H1 (cell line): Measurements from ENCODE around the gene ERG28. TPM values are rescaled to one million over a fixed set of nuclear protein-coding genes. Genes with fewer than 3 reads are reported as not detected.

ENCODE experiments used
- CTCF ChIA-PET: fragments of 300-600 bp; sonication (Branson Sonifier 250); formaldehyde crosslinking; loops from one replicate; lab custom pipeline; 2021; ENCODE audit not compliant: partially characterized antibody; lab: Charles Lee
- POLR2A ChIA-PET: fragments of 300-600 bp; sonication (Branson Sonifier 250); formaldehyde crosslinking; loops from one replicate; lab custom pipeline; 2021; ENCODE audit warnings: inconsistent platforms; ENCODE audit not compliant: partially characterized antibody; lab: Charles Lee
- DNase-seq, 2 experiments: peaks; one replicate each; pipeline versions ENCODE4 v3.0.0 to v3.0.0-alpha.2; 2010 to 2022; ENCODE audit warnings: low spot score in 2 of 2, low read depth in 1 of 2, mixed read lengths in 1 of 2
- FAIRE-seq: peaks from 2 replicates; lab custom pipeline; 2011; peaks lifted over from hg19 to GRCh38; lab: Jason Lieb, UNC
- H2AFZ ChIP-seq: 2 replicates; pipeline ENCODE4 v1.8.1; 2012; ENCODE audit warnings: low read length, inconsistent platforms
- H2AK5ac ChIP-seq: 2 replicates; pipeline ENCODE4 v1.6.1; 2013; ENCODE audit warnings: low read depth, low read length
- H2BK120ac ChIP-seq: replicated peaks from 2 replicates; pipeline ENCODE3; 2013; ENCODE audit warnings: low read depth, low read length, inconsistent platforms
- H2BK12ac ChIP-seq: 2 replicates; pipeline ENCODE4 v1.6.1; 2013; ENCODE audit warnings: low read depth, low read length
- H2BK15ac ChIP-seq: 2 replicates; pipeline ENCODE4 v1.6.1; 2013; ENCODE audit warnings: low read length
- H2BK20ac ChIP-seq: 2 replicates; pipeline ENCODE4 v1.6.1; 2013; ENCODE audit warnings: low read length
- H2BK5ac ChIP-seq: 2 replicates; pipeline ENCODE4 v1.6.1; 2013; ENCODE audit warnings: low read depth, low read length
- H3K14ac ChIP-seq: 2 replicates; pipeline ENCODE4 v1.6.1; 2013; ENCODE audit warnings: inconsistent platforms; ENCODE audit not compliant: insufficient read length
- H3K18ac ChIP-seq: 2 replicates; pipeline ENCODE4 v1.6.1; 2013; ENCODE audit warnings: low read length; ENCODE audit errors: extremely low read depth
- H3K23ac ChIP-seq: 2 replicates; pipeline ENCODE4 v1.6.1; 2013; ENCODE audit warnings: inconsistent platforms; ENCODE audit not compliant: insufficient read length
- H3K23me2 ChIP-seq: 2 replicates; pipeline ENCODE4 v1.6.1; 2013; ENCODE audit warnings: low read depth, low read length
- H3K27ac ChIP-seq: 2 replicates; pipeline ENCODE4 v1.6.1; 2011; ENCODE audit warnings: low read depth, low read length, inconsistent platforms
- H3K27me3 ChIP-seq, 4 experiments: replicated peaks in 1 of 4; 1 replicate in 1 of 4; 2 replicates in 3 of 4; pipeline versions ENCODE4 v1.6.1 to v1.8.1; 2011 to 2013; ENCODE audit warnings: low read length in 3 of 4, mild to moderate bottlenecking in 3 of 4, inconsistent platforms in 2 of 4, mixed read lengths in 2 of 4, moderate library complexity in 1 of 4; ENCODE audit not compliant: control insufficient read depth in 3 of 4, insufficient read depth in 3 of 4; ENCODE audit errors: extremely low read depth in 1 of 4
- H3K36me3 ChIP-seq, 4 experiments: 2 replicates each; pipeline versions ENCODE4 v1.6.1 to v1.8.1; 2011 to 2013; ENCODE audit warnings: mild to moderate bottlenecking in 4 of 4, low read length in 3 of 4, moderate library complexity in 2 of 4, control low read depth in 1 of 4, inconsistent platforms in 1 of 4; ENCODE audit not compliant: insufficient read depth in 4 of 4, control insufficient read depth in 2 of 4
- H3K4ac ChIP-seq: replicated peaks from 2 replicates; pipeline ENCODE3; 2013; ENCODE audit warnings: low read length, low read depth, mixed read lengths, inconsistent platforms; ENCODE audit not compliant: insufficient read length
- H3K4me1 ChIP-seq, 4 experiments: replicated peaks in 1 of 4; 1 replicate in 1 of 4; 2 replicates in 3 of 4; pipeline versions ENCODE4 v1.6.1 to v1.8.1; 2011 to 2013; ENCODE audit warnings: low read length in 3 of 4, inconsistent platforms in 2 of 4, mixed read lengths in 1 of 4; ENCODE audit not compliant: insufficient read depth in 4 of 4, control insufficient read depth in 3 of 4
- H3K4me2 ChIP-seq, 2 experiments: 2 replicates each; pipeline versions ENCODE4 v1.6.1 to v1.8.1; 2011 to 2013; ENCODE audit warnings: low read depth in 2 of 2, low read length in 2 of 2, control low read depth in 1 of 2, inconsistent platforms in 1 of 2, mild to moderate bottlenecking in 1 of 2; ENCODE audit not compliant: insufficient read depth in 1 of 2
- H3K4me3 ChIP-seq, 4 experiments: fragments of 200-600, 300-600 bp in 1 of 4; sonication (generic), shearing (Covaris generic), sonication (Bioruptor Twin) in 1 of 4; 2 replicates each; pipeline versions ENCODE4 v1.5.1 to v1.8.1; 2011 to 2016; ENCODE audit warnings: low read length in 4 of 4, low read depth in 3 of 4, control low read depth in 2 of 4, inconsistent platforms in 2 of 4, mild to moderate bottlenecking in 2 of 4, mixed read lengths in 1 of 4, moderate library complexity in 1 of 4; ENCODE audit not compliant: insufficient read depth in 2 of 4; ENCODE audit errors: extremely low read depth in 1 of 4
- H3K56ac ChIP-seq: replicated peaks from 2 replicates; pipeline ENCODE3; 2013; ENCODE audit warnings: low read depth, mild to moderate bottlenecking, mixed read lengths, low read length, inconsistent platforms; ENCODE audit not compliant: insufficient read length
- H3K79me1 ChIP-seq: 2 replicates; pipeline ENCODE4 v1.6.1; 2013; ENCODE audit warnings: low read depth, low read length, control low read depth
- H3K79me2 ChIP-seq, 2 experiments: 2 replicates each; pipeline versions ENCODE4 v1.6.1 to v1.8.1; 2012 to 2013; ENCODE audit warnings: low read length in 2 of 2, mild to moderate bottlenecking in 2 of 2, inconsistent platforms in 1 of 2; ENCODE audit not compliant: insufficient read depth in 2 of 2, control insufficient read depth in 1 of 2
- H3K9ac ChIP-seq, 4 experiments: replicated peaks in 1 of 4; 1 replicate in 1 of 4; 2 replicates in 3 of 4; pipeline versions ENCODE4 v1.6.1 to v1.8.1; 2011 to 2013; ENCODE audit warnings: low read depth in 3 of 4, low read length in 3 of 4, control low read depth in 2 of 4, mild to moderate bottlenecking in 2 of 4, moderate library complexity in 2 of 4, inconsistent platforms in 1 of 4; ENCODE audit errors: extremely low read depth in 1 of 4
- H3K9me3 ChIP-seq, 2 experiments: 2 replicates each; pipeline versions ENCODE4 v1.6.1 to v1.8.1; 2012 to 2013; ENCODE audit warnings: mild to moderate bottlenecking in 2 of 2, moderate library complexity in 2 of 2, control low read depth in 1 of 2, inconsistent platforms in 1 of 2, low read depth in 1 of 2, low read length in 1 of 2, mixed read lengths in 1 of 2; ENCODE audit not compliant: insufficient read depth in 2 of 2
- H4K20me1 ChIP-seq, 2 experiments: replicated peaks in 1 of 2; 2 replicates each; pipeline versions ENCODE3 to v1.8.1; 2011 to 2013; ENCODE audit warnings: inconsistent platforms in 2 of 2, low read length in 2 of 2, mild to moderate bottlenecking in 1 of 2; ENCODE audit not compliant: insufficient read depth in 2 of 2, control insufficient read depth in 1 of 2
- H4K5ac ChIP-seq: 2 replicates; pipeline ENCODE4 v1.6.1; 2013; ENCODE audit warnings: low read length, low read depth, mixed read lengths, inconsistent platforms; ENCODE audit not compliant: insufficient read length
- H4K8ac ChIP-seq: 2 replicates; pipeline ENCODE4 v1.8.0; 2013; ENCODE audit warnings: mild to moderate bottlenecking, moderate library complexity, low read length, inconsistent platforms; ENCODE audit not compliant: insufficient read depth; ENCODE audit errors: extremely low read depth
- H4K91ac ChIP-seq: replicated peaks from 2 replicates; pipeline ENCODE3; 2013; ENCODE audit warnings: low read length, mixed read lengths, inconsistent platforms; ENCODE audit not compliant: insufficient read length
- BRCA1 ChIP-seq: IDR thresholded peaks from 2 replicates; pipeline ENCODE4 v1.6.1; 2012; ENCODE audit warnings: low read depth, low read length, improper control_type of control experiment
- KDM5A ChIP-seq: fragments of 200-600 bp; IDR thresholded peaks from 2 replicates; pipeline ENCODE4 v1.7.1; 2012; ENCODE audit warnings: mild to moderate bottlenecking, low read length, inconsistent platforms, mixed read lengths
- SRF ChIP-seq: IDR thresholded peaks from 2 replicates; pipeline ENCODE4 v1.6.1; 2011; ENCODE audit warnings: mild to moderate bottlenecking, low read depth, low read length, moderate library complexity
- polyA plus RNA-seq, 7 experiments: library from polyadenylated mRNA; depleted of rRNA in 3 of 7; stranded (reverse) in 5 of 7; unstranded in 2 of 7; fragments of >200 nt in 5 of 7; fragments of 200-250 nt in 2 of 7; gene quantifications; 1 replicate in 5 of 7; 2 replicates in 1 of 7; 4 replicates in 1 of 7; pipeline versions ENCODE4 v1.2.1 to v1.2.3, GENCODE V29; 2011 to 2013; ENCODE audit warnings: missing spikeins in 2 of 7, mixed read lengths in 2 of 7
- total RNA-seq: library from RNA; stranded (reverse); fragmentation: NEBNext Ultra II Directional; extraction: Animal tissue kit (Norgen Biotek cat#: 25700); gene quantifications from 2 replicates; pipeline ENCODE4 v1.2.1, GENCODE V29; 2021

ERG28 gene
- total and polyA plus RNA-seq, 2 of the 8 experiments (the other 6 are each of a cell fraction or from before 2014, with no cell fraction given): 32.6 to 56.7 TPM

- CTCF ChIA-PET: interaction anchor here (0.5 to 3.0 kb wide), 7 partner anchors 8 to 336 kb away, joined by 3 to 29 read pairs (median 3); partner anchors contain the start of gene FLVCR2
- Histone ChIP-seq H2BK120ac (no peak overlapping the region), H2BK15ac (no peak overlapping the region)
Measured at GRCh38 chr14:75645056-75645455, 15.6 kb downstream of the ERG28 start.

More at GRCh38 chr14:75645056-75645455, 15.6 kb downstream of the ERG28 start:
- H4K91ac ChIP-seq: no peak overlapping the region
- H4K8ac ChIP-seq: no peak overlapping the region; the same call in 1 of the 2 replicates
- no peak overlapping the region for H3K18ac ChIP-seq
- POLR2A ChIA-PET: interaction anchor here (1.2 to 2.7 kb wide), 2 partner anchors 9 kb away, joined by 3 to 11 read pairs; no protein-coding TSS in a partner anchor
- H4K5ac ChIP-seq: no peak overlapping the region
- no peak overlapping the region for H3K4me3 ChIP-seq
- no peak overlapping the region for H3K9ac ChIP-seq
- no peak overlapping the region for H3K4me2 ChIP-seq
- no peak overlapping the region for H2BK5ac ChIP-seq
- H3K27ac ChIP-seq: no peak overlapping the region
- no peaks in the 10 kb centered on the region for H4K20me1 ChIP-seq
- H3K14ac ChIP-seq: no peak overlapping the region
- TF ChIP-seq BRCA1 (no peak), KDM5A (no peak), SRF (no peak)
- no peak overlapping the region for H2AK5ac ChIP-seq
- no peaks in the 10 kb centered on the region for H3K9me3 ChIP-seq
- no peak overlapping the region for H2BK12ac ChIP-seq
- H3K79me1 ChIP-seq: no peaks in the 10 kb centered on the region
- no peak for FAIRE-seq
- H3K36me3 ChIP-seq: peaks cover 6 to 25% (median 9%) of the 10 kb centered on the region in 4 experiments; a peak in 7 of 8 replicates
- no peak overlapping the region for H2AFZ ChIP-seq
- no peak overlapping the region for H3K56ac ChIP-seq
- no peak overlapping the region for H3K4ac ChIP-seq
- DNase-seq: no peak
- H2BK20ac ChIP-seq: no peak overlapping the region
- no peaks in the 10 kb centered on the region for H3K23me2 ChIP-seq
- H3K79me2 ChIP-seq: no peaks in the 10 kb centered on the region
- H3K23ac ChIP-seq: no peak overlapping the region
- no peaks in the 10 kb centered on the region for H3K4me1 ChIP-seq
- H3K27me3 ChIP-seq: no peaks in the 10 kb centered on the region
